Measurements from ENCODE around the gene FOXQ1. TPM values are rescaled to one million over a fixed set of nuclear protein-coding genes. Genes with fewer than 3 reads are reported as not detected.

Gene FOXQ1
- total and polyA plus RNA-seq, 4 donors = 1.5 to 22.9 (median 6.9) TPM

DNA sequence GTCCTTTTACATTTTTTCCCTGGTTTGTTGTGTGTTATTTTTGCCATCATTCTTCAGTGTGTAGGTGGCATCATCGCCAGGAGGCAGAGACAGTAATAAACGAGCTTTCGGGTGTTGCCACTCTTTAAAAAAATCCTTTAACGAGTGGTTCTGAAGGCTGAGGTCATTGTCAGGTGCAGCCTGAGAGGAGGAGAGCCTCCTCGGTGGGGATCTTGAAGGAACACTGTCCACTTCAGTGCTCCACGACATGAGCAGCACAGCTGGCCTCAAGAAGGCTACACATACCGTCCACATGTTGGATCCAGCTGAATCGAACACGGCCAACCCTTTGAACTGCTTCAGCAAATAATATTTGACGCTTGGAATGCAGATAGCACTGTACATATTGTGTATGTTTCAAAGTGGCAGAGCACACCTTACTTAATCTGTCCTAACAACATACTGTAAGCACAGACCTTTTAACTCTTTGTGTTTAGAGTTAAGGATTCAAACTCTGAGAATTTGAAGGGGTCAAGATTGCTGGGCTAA is 48.0 kb upstream of the FOXQ1 start:
- peak in 1 of 3 donors; percentile 46 for DNase-seq
- WGBS, 2 donors = 68 to 84% methylated on average over 10 of the region's 10 CpGs

GRCh38 chr6:1264619-1265445 is 47.1 kb upstream of the FOXQ1 start:
- ATAC-seq (ENCODE audit: insufficient read depth, low FRiP score) = no peak

More for the DNA sequence above, 48.0 kb upstream of the FOXQ1 start:
- TF ChIP-seq, protein P1, sequence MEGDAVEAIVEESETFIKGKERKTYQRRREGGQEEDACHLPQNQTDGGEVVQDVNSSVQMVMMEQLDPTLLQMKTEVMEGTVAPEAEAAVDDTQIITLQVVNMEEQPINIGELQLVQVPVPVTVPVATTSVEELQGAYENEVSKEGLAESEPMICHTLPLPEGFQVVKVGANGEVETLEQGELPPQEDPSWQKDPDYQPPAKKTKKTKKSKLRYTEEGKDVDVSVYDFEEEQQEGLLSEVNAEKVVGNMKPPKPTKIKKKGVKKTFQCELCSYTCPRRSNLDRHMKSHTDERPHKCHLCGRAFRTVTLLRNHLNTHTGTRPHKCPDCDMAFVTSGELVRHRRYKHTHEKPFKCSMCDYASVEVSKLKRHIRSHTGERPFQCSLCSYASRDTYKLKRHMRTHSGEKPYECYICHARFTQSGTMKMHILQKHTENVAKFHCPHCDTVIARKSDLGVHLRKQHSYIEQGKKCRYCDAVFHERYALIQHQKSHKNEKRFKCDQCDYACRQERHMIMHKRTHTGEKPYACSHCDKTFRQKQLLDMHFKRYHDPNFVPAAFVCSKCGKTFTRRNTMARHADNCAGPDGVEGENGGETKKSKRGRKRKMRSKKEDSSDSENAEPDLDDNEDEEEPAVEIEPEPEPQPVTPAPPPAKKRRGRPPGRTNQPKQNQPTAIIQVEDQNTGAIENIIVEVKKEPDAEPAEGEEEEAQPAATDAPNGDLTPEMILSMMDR (IDR thresholded peaks at IDR 0.05; ENCODE audit: control extremely low read depth, extremely low read depth) = no peak
- H3K27me3 ChIP-seq (ENCODE audit: control insufficient read depth in 3 of 3, insufficient read depth in 3 of 3, low read length in 2 of 3) = no peaks in the 10 kb centered on the region
- no peak overlapping the region for H3K9ac ChIP-seq (ENCODE audit: insufficient read depth in 1 of 2, low read length in 2 of 2)
- no peak for ATAC-seq (ENCODE audit: insufficient read depth, low FRiP score)
- H3K9me3 ChIP-seq (ENCODE audit: control insufficient read depth in 4 of 4, insufficient read depth in 3 of 4, low read length in 3 of 4) = no peaks in the 10 kb centered on the region
- H3K4me1 ChIP-seq (ENCODE audit: control insufficient read depth in 5 of 5, insufficient read depth in 5 of 5, low read length in 5 of 5) = no peaks in the 10 kb centered on the region
- no peak overlapping the region for H3K27ac ChIP-seq (ENCODE audit: low read depth in 1 of 2, low read length in 1 of 2)
- no peak overlapping the region for H3K4me3 ChIP-seq
- no peaks in the 10 kb centered on the region for H3K36me3 ChIP-seq (ENCODE audit: control insufficient read depth in 4 of 4, insufficient read depth in 4 of 4, low read length in 4 of 4)

DNA sequence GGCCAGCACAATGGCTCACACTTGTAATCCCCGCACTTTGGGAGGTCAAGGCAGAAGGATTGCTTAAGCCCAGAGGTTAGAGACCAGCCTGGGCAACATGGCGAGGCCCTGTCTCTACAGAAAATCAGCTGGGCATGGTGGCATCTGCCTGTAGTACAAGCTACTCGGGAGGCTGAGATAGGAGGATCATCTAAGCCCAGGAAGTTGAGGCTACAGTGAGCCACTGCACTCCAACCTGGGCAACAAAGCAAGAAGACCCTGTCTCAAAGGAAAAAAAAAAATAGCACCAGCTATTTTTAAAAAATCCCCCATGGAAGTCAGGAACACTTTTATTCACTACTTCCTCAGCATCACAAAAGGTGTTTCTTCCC is 45.2 kb upstream of the FOXQ1 start:
- Histone ChIP-seq H3K9ac (ENCODE audit: insufficient read depth in 1 of 2, low read length in 2 of 2) (no peak overlapping the region), H3K36me3 (ENCODE audit: control insufficient read depth in 4 of 4, insufficient read depth in 4 of 4, low read length in 4 of 4) (no peaks in the 10 kb centered on the region), H3K4me3 (no peak overlapping the region), H3K4me1 (ENCODE audit: control insufficient read depth in 5 of 5, insufficient read depth in 5 of 5, low read length in 5 of 5) (no peaks in the 10 kb centered on the region), H3K9me3 (ENCODE audit: control insufficient read depth in 4 of 4, insufficient read depth in 3 of 4, low read length in 3 of 4) (no peaks in the 10 kb centered on the region), H3K27me3 (ENCODE audit: control insufficient read depth in 3 of 3, insufficient read depth in 3 of 3, low read length in 2 of 3) (no peaks in the 10 kb centered on the region), H3K27ac (ENCODE audit: low read depth in 1 of 2, low read length in 1 of 2) (no peak overlapping the region)
- TF ChIP-seq, protein P1 (IDR thresholded peaks at IDR 0.05; ENCODE audit: control extremely low read depth, extremely low read depth) = no peak
- WGBS, 2 donors = 94 to 95% methylated on average over 3 of the region's 3 CpGs
- DNase-seq (no peak), ATAC-seq (ENCODE audit: insufficient read depth, low FRiP score) (no peak)

More at GRCh38 chr6:1264619-1265445, 47.1 kb upstream of the FOXQ1 start:
- Histone ChIP-seq H3K27ac (ENCODE audit: low read depth in 1 of 2, low read length in 1 of 2) (no peak overlapping the region), H3K36me3 (ENCODE audit: control insufficient read depth in 4 of 4, insufficient read depth in 4 of 4, low read length in 4 of 4) (no peaks in the 10 kb centered on the region), H3K4me1 (ENCODE audit: control insufficient read depth in 5 of 5, insufficient read depth in 5 of 5, low read length in 5 of 5) (no peaks in the 10 kb centered on the region), H3K9me3 (ENCODE audit: control insufficient read depth in 4 of 4, insufficient read depth in 3 of 4, low read length in 3 of 4) (no peaks in the 10 kb centered on the region), H3K27me3 (ENCODE audit: control insufficient read depth in 3 of 3, insufficient read depth in 3 of 3, low read length in 2 of 3) (no peaks in the 10 kb centered on the region), H3K9ac (ENCODE audit: insufficient read depth in 1 of 2, low read length in 2 of 2) (no peak overlapping the region), H3K4me3 (no peak overlapping the region)
- DNase-seq = no peak
- TF ChIP-seq, protein P1 (IDR thresholded peaks at IDR 0.05; ENCODE audit: control extremely low read depth, extremely low read depth) = no peak
- 78 to 90% methylated on average over 11 of the region's 11 CpGs for WGBS, 2 donors
